NCI-H187 (cell line): ENCODE data around the gene AK8.

Experiments
- DNase-seq, 2 experiments: peaks; one replicate each; lab custom pipeline; 2025; lab: John Stamatoyannopoulos, UW

Gene AK8

GRCh38 chr9:132887181-132888120 lies 9.4 kb upstream of the AK8 start:
- no peak for DNase-seq

GRCh38 chr9:132886334-132886725 lies 8.2 kb upstream of the AK8 start:
- no peak for DNase-seq

- no peak for DNase-seq
These were observed 7.7 kb upstream of the AK8 start for GRCh38 chr9:132885720-132886333.

GRCh38 chr9:132883349-132884294 lies 5.5 kb upstream of the AK8 start:
- no peak for DNase-seq

GRCh38 chr9:132882616-132883015 lies 4.5 kb upstream of the AK8 start:
- DNase-seq: no peak

GRCh38 chr9:132881826-132882225 lies 3.7 kb upstream of the AK8 start:
- DNase-seq: no peak

DNA sequence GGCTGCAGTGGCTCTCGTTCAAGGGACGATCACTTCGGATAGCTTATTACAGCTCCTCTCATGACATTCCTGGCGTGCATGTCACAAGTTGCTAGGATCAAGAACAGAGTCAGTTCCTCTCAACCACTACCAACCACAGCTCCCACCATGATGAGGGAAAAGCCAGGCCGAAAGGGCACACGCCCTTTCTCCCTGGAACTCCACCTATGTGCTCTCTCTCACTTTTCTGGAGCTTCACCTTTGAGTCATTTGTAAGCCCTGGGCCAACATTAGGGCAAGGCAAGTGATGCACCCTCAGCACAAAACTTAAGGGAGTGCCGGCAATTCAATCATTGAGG lies 2.2 kb upstream of the AK8 start:
- DNase-seq: no peak

GRCh38 chr9:132879457-132880323 lies 1.6 kb upstream of the AK8 start:
- no peak for DNase-seq

DNA sequence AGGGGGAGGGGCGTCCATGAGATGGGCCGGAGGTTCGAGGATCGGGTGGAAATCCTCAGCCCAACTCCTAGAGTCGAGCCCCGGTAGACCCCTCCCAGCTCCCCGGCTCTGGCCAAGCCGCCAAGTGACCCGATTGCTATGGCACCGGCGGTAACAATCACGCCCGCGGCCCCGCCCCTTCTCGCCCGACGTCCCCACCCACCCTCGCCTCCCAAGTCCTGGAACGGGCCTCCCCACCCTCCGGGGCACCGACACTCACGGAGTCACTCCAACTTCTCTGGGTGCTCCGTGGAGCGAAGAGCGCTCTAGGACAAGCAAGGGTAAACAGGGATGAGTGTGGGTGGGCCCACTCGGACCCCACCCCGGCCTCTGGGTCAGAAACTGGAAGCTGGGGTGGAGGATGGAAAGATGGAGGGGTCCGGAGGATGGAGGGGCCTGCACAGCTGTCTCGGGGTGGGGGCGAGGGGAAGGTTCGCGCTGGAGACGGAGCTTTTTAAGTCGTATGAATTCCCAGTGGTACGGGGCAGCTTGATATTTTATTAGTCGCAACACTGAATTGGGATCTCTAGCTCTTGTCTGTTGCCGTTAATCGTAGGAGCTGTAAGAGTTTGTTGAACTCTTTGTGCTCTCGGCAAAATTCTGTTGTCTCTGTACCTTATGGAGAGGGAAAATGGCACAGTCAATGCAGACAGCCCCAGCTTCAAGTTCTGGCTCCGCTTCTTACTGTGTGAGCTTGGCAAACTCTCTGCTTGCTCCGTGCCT lies 792 bp upstream of the AK8 start, which contains the start of gene SPACA9:
Gene SPACA9 (plus strand): TSS at position 204 of the 762 bp plus-strand sequence. CDS start 5,050 bp downstream, outside the sequence.
- no peak for DNase-seq

DNA sequence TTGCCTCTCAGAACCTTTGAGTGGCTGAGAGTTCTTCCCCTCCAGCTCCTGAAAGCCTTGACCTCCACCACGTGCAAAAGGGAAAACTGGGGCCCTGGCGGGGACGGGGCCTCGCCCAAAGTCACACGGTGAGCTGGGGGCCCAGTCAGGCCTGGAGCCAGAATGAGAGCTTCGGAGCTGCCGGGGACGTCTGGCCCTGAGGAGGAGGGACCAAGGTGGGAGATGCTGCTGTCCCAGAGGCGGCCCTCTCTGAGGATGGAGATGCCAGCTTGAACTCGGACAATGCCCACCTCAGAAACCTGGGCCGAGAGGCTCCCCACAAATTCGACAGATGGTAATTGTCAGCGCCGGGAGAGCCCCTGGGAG lies 643 bp downstream of the AK8 start:
- no peak for DNase-seq

- no peak for DNase-seq
These were observed 1.2 kb downstream of the AK8 start for GRCh38 chr9:132876849-132877248.

- no peak for DNase-seq
These were observed 2.9 kb downstream of the AK8 start for GRCh38 chr9:132875159-132875558.

GRCh38 chr9:132873403-132873802 lies 4.7 kb downstream of the AK8 start:
- DNase-seq: no peak

DNA sequence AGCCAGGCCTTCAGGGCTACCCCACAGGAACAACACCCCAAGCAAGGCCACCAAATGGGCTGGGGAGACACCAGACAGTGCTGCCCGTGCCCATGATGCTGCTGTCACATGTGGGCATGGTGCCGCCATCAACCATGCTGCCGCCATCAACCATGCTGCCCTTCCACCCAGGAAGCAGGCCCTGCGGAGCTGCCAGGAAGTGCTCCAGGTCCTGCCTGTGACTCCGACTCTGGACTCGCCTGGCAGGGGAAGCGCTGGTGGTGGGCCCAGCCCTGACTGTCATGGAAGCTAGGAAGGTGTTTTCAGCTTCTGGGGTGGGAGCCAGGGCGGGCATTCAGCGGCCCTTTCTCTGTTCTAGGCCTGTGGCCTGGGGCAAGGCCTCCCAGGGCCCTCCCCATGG lies 8.8 kb downstream of the AK8 start:
- no peak for DNase-seq

- DNase-seq: no peak
These were observed 11.2 kb downstream of the AK8 start for GRCh38 chr9:132866898-132867297.

GRCh38 chr9:132864691-132865090 lies 13.4 kb downstream of the AK8 start:
- DNase-seq: no peak

- no peak for DNase-seq
These were observed 13.8 kb downstream of the AK8 start for GRCh38 chr9:132864277-132864676.

DNA sequence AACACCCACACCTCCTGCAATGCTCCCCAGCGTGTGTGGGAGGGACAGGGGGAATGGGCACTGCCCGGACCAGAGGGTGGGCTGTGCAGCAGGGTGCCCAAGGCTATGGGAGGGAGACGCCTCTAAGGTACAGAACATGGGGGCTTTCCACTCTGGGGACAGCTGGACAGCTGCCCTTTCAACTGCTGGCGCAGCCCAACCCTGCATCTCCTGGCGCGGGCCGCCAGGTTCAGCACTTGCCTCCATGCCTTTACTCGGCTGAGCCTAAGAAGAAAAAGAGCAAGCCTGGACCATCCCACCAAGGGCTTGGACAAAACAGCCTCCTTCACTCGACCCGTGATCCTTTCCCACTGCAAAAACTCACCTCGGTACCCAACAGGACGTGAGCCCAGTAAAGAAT lies 15.0 kb downstream of the AK8 start:
- DNase-seq: no peak

- DNase-seq: no peak
These were observed 15.6 kb downstream of the AK8 start for GRCh38 chr9:132862533-132862932.

GRCh38 chr9:132861666-132862065 lies 16.4 kb downstream of the AK8 start:
- DNase-seq: no peak

- no peak for DNase-seq
These were observed 19.3 kb downstream of the AK8 start for GRCh38 chr9:132858751-132859150.
